Pericardium fibroblast (primary cell): Measurements from ENCODE around the gene PTCD3. TPM values are rescaled to one million over a fixed set of nuclear protein-coding genes. Genes with fewer than 3 reads are reported as not detected.

Experiments used
- total RNA-seq: library from RNA; depleted of rRNA; stranded (reverse); fragments of >200 nt; gene quantifications from 2 replicates; pipeline ENCODE4 v1.2.3, GENCODE V29; 2015

The PTCD3 gene
- total RNA-seq: 29.0 and 45.5 TPM in 2 replicates

GRCh38 chr2:86105969-86106945, at the start of gene PTCD3:
Gene PTCD3, plus strand, starts transcription at chr2:86106235. Its CDS starts 13 bp downstream, at chr2:86106248.

GRCh38 chr2:86105252-86105968, 625 bp upstream of the PTCD3 start, which contains the start of gene POLR1A:
Gene POLR1A, minus strand, starts transcription at chr2:86105886. Its CDS starts 110 bp downstream, at chr2:86105776.

Other genes starting within 250 kb of the PTCD3 start
- 27.1 and 63.6 TPM in 2 replicates for gene ST3GAL5, start 217.2 kb upstream of the PTCD3 start, total RNA-seq
- gene POLR1A, start 349 bp upstream of the PTCD3 start, total RNA-seq: 10.0 and 12.1 TPM in 2 replicates
- 48.9 and 52.5 TPM in 2 replicates for gene IMMT, start 89.2 kb downstream of the PTCD3 start, total RNA-seq
- 12.9 and 22.5 TPM in 2 replicates for gene MRPL35, start 93.2 kb downstream of the PTCD3 start, total RNA-seq
- 0.12 and 2.0 TPM in 2 replicates for gene REEP1, start 231.4 kb downstream of the PTCD3 start, total RNA-seq